Common myeloid progenitor, CD34-positive (primary cell): ENCODE measurements around the gene PLA2R1.

Source experiments
- CTCF ChIA-PET: fragments of 350-600 bp; sonication (Branson Sonifier 250); formaldehyde crosslinking; loops from one replicate; lab custom pipeline; 2021; ENCODE audit warnings: antibody characterized with exemption; lab: Charles Lee
- POLR2A ChIA-PET: fragments of 350-600 bp; sonication (Branson Sonifier 250); formaldehyde crosslinking; loops from one replicate; lab custom pipeline; 2021; ENCODE audit warnings: antibody characterized with exemption; lab: Charles Lee
- DNase-seq, 3 donors: peaks; one replicate each; pipeline versions ENCODE4 v3.0.0 to v3.0.0-alpha.2; 2013
- H3K27ac ChIP-seq, 2 experiments: 1 replicate in 1 of 2; 2 replicates in 1 of 2; pipeline ENCODE4 v1.7.0; 2013; ENCODE audit warnings: inconsistent platforms in 2 of 2, low read length in 2 of 2, mild to moderate bottlenecking in 2 of 2, low read depth in 1 of 2, moderate library complexity in 1 of 2; ENCODE audit not compliant: severe bottlenecking in 2 of 2, insufficient read depth in 1 of 2, poor library complexity in 1 of 2
- H3K27me3 ChIP-seq, 5 experiments: replicated peaks in 2 of 5; 1 replicate in 3 of 5; 2 replicates in 2 of 5; pipeline versions ENCODE4 v1.6.1 to v1.7.0; 2013; ENCODE audit warnings: low read length in 4 of 5, mild to moderate bottlenecking in 2 of 5, moderate library complexity in 2 of 5, inconsistent platforms in 1 of 5; ENCODE audit not compliant: insufficient read depth in 5 of 5, control insufficient read depth in 4 of 5
- H3K36me3 ChIP-seq, 4 experiments: 1 replicate in 2 of 4; 2 replicates in 2 of 4; pipeline versions ENCODE4 v1.6.1 to v1.7.0; 2013; ENCODE audit warnings: low read length in 3 of 4, control low read depth in 1 of 4, mild to moderate bottlenecking in 1 of 4; ENCODE audit not compliant: control insufficient read depth in 4 of 4, insufficient read depth in 4 of 4
- H3K4me1 ChIP-seq, 4 experiments: 1 replicate in 3 of 4; 2 replicates in 1 of 4; pipeline versions ENCODE4 v1.6.1 to v1.7.1; 2013; ENCODE audit warnings: low read length in 3 of 4, mild to moderate bottlenecking in 3 of 4, control low read depth in 1 of 4, inconsistent platforms in 1 of 4, moderate library complexity in 1 of 4; ENCODE audit not compliant: control insufficient read depth in 4 of 4, insufficient read depth in 4 of 4; ENCODE audit errors: control extremely low read depth in 1 of 4
- H3K4me3 ChIP-seq, 7 experiments: 1 replicate in 4 of 7; 2 replicates in 3 of 7; pipeline versions ENCODE4 v1.5.1 to v1.7.0; 2013; ENCODE audit warnings: mild to moderate bottlenecking in 7 of 7, low read length in 6 of 7, moderate library complexity in 6 of 7, inconsistent platforms in 2 of 7, low read depth in 2 of 7, control low read depth in 1 of 7; ENCODE audit not compliant: insufficient read depth in 4 of 7, control insufficient read depth in 1 of 7; ENCODE audit errors: extremely low read depth in 1 of 7
- H3K9me3 ChIP-seq, 5 experiments: 1 replicate in 4 of 5; 2 replicates in 1 of 5; pipeline versions ENCODE4 v1.6.1 to v1.7.1; 2013; ENCODE audit warnings: low read length in 4 of 5, mild to moderate bottlenecking in 2 of 5, inconsistent platforms in 1 of 5, low read depth in 1 of 5, moderate library complexity in 1 of 5; ENCODE audit not compliant: control insufficient read depth in 4 of 5, insufficient read depth in 2 of 5; ENCODE audit errors: control extremely low read depth in 1 of 5
- WGBS: methylation state at CpG from one replicate; pipeline ENCODE4 v1.1.5; 2013; ENCODE audit not compliant: insufficient coverage; 5-methylcytosine and 5-hydroxymethylcytosine counted together

The PLA2R1 gene

GRCh38 chr2:159944874-159945273 is 117.5 kb downstream of the PLA2R1 start:
- Histone ChIP-seq H3K36me3 (no peaks in the 10 kb centered on the region), H3K4me1 (no peaks in the 10 kb centered on the region), H3K9me3 (no peaks in the 10 kb centered on the region), H3K27ac (no peak overlapping the region), H3K4me3 (no peak overlapping the region), H3K27me3 (no peaks in the 10 kb centered on the region)
- WGBS, result 67% methylated on average over 1 of the region's 2 CpGs
- peak in 2 of 3 donors; percentile 49 to 52 for DNase-seq
- CTCF ChIA-PET, result no interaction called here
- POLR2A ChIA-PET, result no interaction called here

GRCh38 chr2:159942146-159942545 is 120.3 kb downstream of the PLA2R1 start:
- H3K36me3 ChIP-seq, result no peaks in the 10 kb centered on the region
- POLR2A ChIA-PET, result no interaction called here
- WGBS, result no CpG with 5 or more reads among the region's 1 CpG
- no peaks in the 10 kb centered on the region for H3K4me1 ChIP-seq
- CTCF ChIA-PET, result no interaction called here
- DNase-seq, result no peak
- H3K27me3 ChIP-seq, result no peaks in the 10 kb centered on the region
- H3K27ac ChIP-seq, result no peak overlapping the region
- H3K9me3 ChIP-seq, result no peaks in the 10 kb centered on the region
- no peak overlapping the region for H3K4me3 ChIP-seq

GRCh38 chr2:159941729-159942128 is 120.7 kb downstream of the PLA2R1 start:
- WGBS, result no CpG with 5 or more reads among the region's 5 CpGs
- CTCF ChIA-PET, result no interaction called here
- Histone ChIP-seq H3K4me3 (no peak overlapping the region), H3K27ac (no peak overlapping the region), H3K27me3 (no peaks in the 10 kb centered on the region), H3K36me3 (no peaks in the 10 kb centered on the region), H3K9me3 (no peaks in the 10 kb centered on the region), H3K4me1 (no peaks in the 10 kb centered on the region)
- POLR2A ChIA-PET, result no interaction called here
- DNase-seq, result no peak

- Histone ChIP-seq H3K27me3 (no peaks in the 10 kb centered on the region), H3K27ac (no peak overlapping the region), H3K36me3 (no peaks in the 10 kb centered on the region), H3K4me1 (no peaks in the 10 kb centered on the region), H3K4me3 (no peak overlapping the region), H3K9me3 (no peaks in the 10 kb centered on the region)
- POLR2A ChIA-PET, result interaction anchor here (0.6 to 0.8 kb wide), 2 partner anchors 9 to 16 kb away, joined by 3 read pairs; no protein-coding TSS in a partner anchor
- CTCF ChIA-PET, result interaction anchor here (0.7 to 2.4 kb wide), 9 partner anchors 9 to 104 kb away, joined by 3 to 8 read pairs (median 3); no protein-coding TSS in a partner anchor
- peak; percentile 39 to 61 (median 57) for DNase-seq
Observed at GRCh38 chr2:159939946-159940345, 122.5 kb downstream of the PLA2R1 start.

GRCh38 chr2:159938395-159938794 is 124.0 kb downstream of the PLA2R1 start:
- Histone ChIP-seq H3K4me1 (peaks cover 4 to 11% (median 9%) of the 10 kb centered on the region in 4 experiments), H3K9me3 (no peaks in the 10 kb centered on the region), H3K36me3 (no peaks in the 10 kb centered on the region), H3K27me3 (no peaks in the 10 kb centered on the region), H3K4me3 (no peak overlapping the region), H3K27ac (no peak overlapping the region)
- no peak for DNase-seq
- ChIA-PET POLR2A (no interaction called here), CTCF (interaction anchor here (1.3 to 2.4 kb wide), 3 partner anchors 16 to 18 kb away, joined by 5 to 8 read pairs (median 6); no protein-coding TSS in a partner anchor)
- WGBS, result 97% methylated on average over 3 of the region's 3 CpGs

GRCh38 chr2:159936471-159936870 is 125.9 kb downstream of the PLA2R1 start:
- no peak for DNase-seq
- H3K4me3 ChIP-seq, result no peak overlapping the region
- no peak overlapping the region for H3K27ac ChIP-seq
- H3K27me3 ChIP-seq, result no peaks in the 10 kb centered on the region
- no peaks in the 10 kb centered on the region for H3K9me3 ChIP-seq
- 78% methylated on average over 3 of the region's 4 CpGs for WGBS
- H3K36me3 ChIP-seq, result no peaks in the 10 kb centered on the region
- ChIA-PET POLR2A (no interaction called here), CTCF (no interaction called here)
- peaks cover 14 to 24% (median 19%) of the 10 kb centered on the region in 4 experiments for H3K4me1 ChIP-seq

GRCh38 chr2:159933727-159934049 is 128.7 kb downstream of the PLA2R1 start:
- ChIA-PET CTCF (no interaction called here), POLR2A (no interaction called here)
- no peak overlapping the region for H3K27ac ChIP-seq
- no peaks in the 10 kb centered on the region for H3K36me3 ChIP-seq
- H3K27me3 ChIP-seq, result no peaks in the 10 kb centered on the region
- H3K4me1 ChIP-seq, result peaks cover 14 to 24% (median 19%) of the 10 kb centered on the region in 4 experiments
- 0% methylated on average over 1 of the region's 2 CpGs for WGBS
- no peaks in the 10 kb centered on the region for H3K9me3 ChIP-seq
- peak overlapping the region in 2 of 7 experiments; percentile 2 to 54 for H3K4me3 ChIP-seq
- DNase-seq, result peak; percentile 31 to 76 (median 74)
